GM10266 (cell line): Measurements from ENCODE around the gene TXNRD1.

Experiments
- DNase-seq: peaks from one replicate; pipeline ENCODE4 v3.0.0; 2012; ENCODE audit errors: extremely low spot score
- CTCF ChIP-seq: IDR thresholded peaks from 2 replicates; pipeline ENCODE4 v1.5.1; 2012; ENCODE audit warnings: mild to moderate bottlenecking, low read depth; ENCODE audit not compliant: control insufficient read depth, insufficient read depth; ENCODE audit errors: missing control alignments

The TXNRD1 gene

GRCh38 chr12:104281636-104282035, 66.1 kb downstream of the TXNRD1 start:
- no peak for DNase-seq
- TF ChIP-seq CTCF, result no peak

- no peak for TF ChIP-seq CTCF
- DNase-seq, result no peak
These were observed 66.5 kb downstream of the TXNRD1 start for GRCh38 chr12:104282109-104282508.

- TF ChIP-seq CTCF, result no peak
- DNase-seq, result no peak
These were observed 70.3 kb downstream of the TXNRD1 start for GRCh38 chr12:104285740-104286515.

GRCh38 chr12:104286516-104287482, 71.2 kb downstream of the TXNRD1 start:
- DNase-seq, result peak; percentile 86
- no peak for TF ChIP-seq CTCF

- peak; percentile 18 for TF ChIP-seq CTCF
- peak; percentile 86 for DNase-seq
These were observed 73.2 kb downstream of the TXNRD1 start for GRCh38 chr12:104288635-104289274.

GRCh38 chr12:104290320-104290719, 74.7 kb downstream of the TXNRD1 start:
- no peak for DNase-seq
- no peak for TF ChIP-seq CTCF

- DNase-seq, result no peak
- no peak for TF ChIP-seq CTCF
These were observed 75.3 kb downstream of the TXNRD1 start for GRCh38 chr12:104290855-104291254.
